HL-60 (cell line): Measurements from ENCODE around the gene SLC38A10.
A peak's percentile ranks its signal among the peaks of the same experiment; 100 is the strongest.

Source experiments
- DNase-seq, 2 experiments: peaks; one replicate each; pipeline ENCODE4 v3.0.0-alpha.2; 2010 to 2020; ENCODE audit warnings: low read depth in 1 of 2, low spot score in 1 of 2
- H3K27ac ChIP-seq: fragments of 250-450 bp; sonication (Bioruptor Pico); replicated peaks from 2 replicates; pipeline ENCODE4 v1.5.1; 2020; ENCODE audit warnings: mild to moderate bottlenecking, moderate library complexity
- H3K27me3 ChIP-seq: fragments of 250-450 bp; sonication (Bioruptor Pico); 2 replicates; pipeline ENCODE4 v1.5.1; 2021; ENCODE audit warnings: mild to moderate bottlenecking, moderate library complexity; ENCODE audit not compliant: insufficient read depth, poor library complexity, severe bottlenecking
- H3K4me3 ChIP-seq: replicated peaks from 2 replicates; pipeline ENCODE4 v1.5.1; 2011; ENCODE audit warnings: mild to moderate bottlenecking, control low read depth, low read length; ENCODE audit not compliant: insufficient read depth
- CTCF ChIP-seq: IDR thresholded peaks from one replicate; pipeline ENCODE4 v1.5.1; 2011; ENCODE audit warnings: low read length, control low read depth, inconsistent platforms; ENCODE audit not compliant: insufficient read depth
- GABPA ChIP-seq: IDR thresholded peaks from 2 replicates; pipeline ENCODE4 v1.6.1; 2012; ENCODE audit warnings: low read depth
- POLR2AphosphoS5 ChIP-seq: IDR thresholded peaks from 2 replicates; pipeline ENCODE4 v1.6.1; 2012; ENCODE audit warnings: low read depth
- SPI1 ChIP-seq: IDR thresholded peaks from 2 replicates; pipeline ENCODE4 v1.6.1; 2012; ENCODE audit warnings: low read depth, mild to moderate bottlenecking, borderline replicate concordance
- TF ChIP-seq, protein P1 (sequence below): IDR thresholded peaks from 2 replicates; pipeline ENCODE4 v1.6.1; 2012; ENCODE audit warnings: low read depth; ENCODE audit not compliant: insufficient replicate concordance

The SLC38A10 gene

GRCh38 chr17:81325714-81326358, 30.7 kb upstream of the SLC38A10 start:
- no peak overlapping the region for H3K4me3 ChIP-seq
- TF ChIP-seq SPI1 (no peak), GABPA (no peak), CTCF (no peak), POLR2AphosphoS5 (no peak)
- TF ChIP-seq, protein P1, sequence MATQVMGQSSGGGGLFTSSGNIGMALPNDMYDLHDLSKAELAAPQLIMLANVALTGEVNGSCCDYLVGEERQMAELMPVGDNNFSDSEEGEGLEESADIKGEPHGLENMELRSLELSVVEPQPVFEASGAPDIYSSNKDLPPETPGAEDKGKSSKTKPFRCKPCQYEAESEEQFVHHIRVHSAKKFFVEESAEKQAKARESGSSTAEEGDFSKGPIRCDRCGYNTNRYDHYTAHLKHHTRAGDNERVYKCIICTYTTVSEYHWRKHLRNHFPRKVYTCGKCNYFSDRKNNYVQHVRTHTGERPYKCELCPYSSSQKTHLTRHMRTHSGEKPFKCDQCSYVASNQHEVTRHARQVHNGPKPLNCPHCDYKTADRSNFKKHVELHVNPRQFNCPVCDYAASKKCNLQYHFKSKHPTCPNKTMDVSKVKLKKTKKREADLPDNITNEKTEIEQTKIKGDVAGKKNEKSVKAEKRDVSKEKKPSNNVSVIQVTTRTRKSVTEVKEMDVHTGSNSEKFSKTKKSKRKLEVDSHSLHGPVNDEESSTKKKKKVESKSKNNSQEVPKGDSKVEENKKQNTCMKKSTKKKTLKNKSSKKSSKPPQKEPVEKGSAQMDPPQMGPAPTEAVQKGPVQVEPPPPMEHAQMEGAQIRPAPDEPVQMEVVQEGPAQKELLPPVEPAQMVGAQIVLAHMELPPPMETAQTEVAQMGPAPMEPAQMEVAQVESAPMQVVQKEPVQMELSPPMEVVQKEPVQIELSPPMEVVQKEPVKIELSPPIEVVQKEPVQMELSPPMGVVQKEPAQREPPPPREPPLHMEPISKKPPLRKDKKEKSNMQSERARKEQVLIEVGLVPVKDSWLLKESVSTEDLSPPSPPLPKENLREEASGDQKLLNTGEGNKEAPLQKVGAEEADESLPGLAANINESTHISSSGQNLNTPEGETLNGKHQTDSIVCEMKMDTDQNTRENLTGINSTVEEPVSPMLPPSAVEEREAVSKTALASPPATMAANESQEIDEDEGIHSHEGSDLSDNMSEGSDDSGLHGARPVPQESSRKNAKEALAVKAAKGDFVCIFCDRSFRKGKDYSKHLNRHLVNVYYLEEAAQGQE: no peak
- no peak for DNase-seq
- H3K27ac ChIP-seq: peak overlapping the region; percentile 87
- H3K27me3 ChIP-seq: no peaks in the 10 kb centered on the region

DNA sequence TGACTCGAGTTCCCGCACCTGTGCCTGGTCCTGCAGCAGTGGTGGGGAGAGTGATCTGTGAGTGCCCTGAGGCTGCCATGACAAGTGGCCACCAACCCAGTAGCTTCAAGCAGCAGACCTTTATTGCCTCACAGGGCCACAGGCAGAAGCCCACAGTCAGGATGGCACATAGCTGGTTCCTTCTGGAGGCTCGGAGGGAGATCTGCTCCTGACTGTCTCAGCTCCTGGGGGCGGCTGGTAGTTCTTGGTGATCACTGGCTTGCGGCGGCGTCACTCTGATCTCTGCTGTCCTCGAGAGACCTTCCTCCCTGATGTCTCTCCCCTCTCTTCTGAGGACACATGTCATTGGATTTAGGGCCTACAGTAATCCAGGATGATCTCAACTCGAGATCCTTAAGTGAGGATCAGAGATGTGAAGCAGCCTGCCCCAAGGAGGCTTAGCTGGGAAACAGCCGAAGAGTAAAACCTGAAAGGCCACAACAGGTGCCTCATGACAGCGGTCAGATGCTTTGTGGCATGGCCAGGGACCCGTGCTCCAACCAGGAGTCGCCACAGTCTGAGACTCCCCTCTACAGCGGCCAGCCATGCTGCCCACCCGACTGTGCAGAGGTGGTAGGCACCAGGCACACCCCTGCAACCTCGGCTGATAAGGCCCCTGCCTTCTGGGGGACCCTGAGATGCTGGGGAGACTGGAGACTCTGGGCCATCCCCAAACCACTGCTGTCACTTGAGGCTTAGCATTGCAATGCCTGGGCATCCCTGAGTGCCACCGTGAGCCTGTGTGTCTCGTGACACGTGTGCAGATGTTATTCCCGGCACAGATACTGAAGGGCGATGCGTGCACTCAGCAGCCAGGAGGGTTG, 30.0 kb upstream of the SLC38A10 start:
- no peak for DNase-seq

More for the DNA sequence above, 30.0 kb upstream of the SLC38A10 start:
- H3K4me3 ChIP-seq: no peak overlapping the region
- H3K27ac ChIP-seq: peak overlapping the region; percentile 87
- no peaks in the 10 kb centered on the region for H3K27me3 ChIP-seq
- TF ChIP-seq, protein P1: no peak
- TF ChIP-seq CTCF: no peak
- TF ChIP-seq GABPA: no peak
- TF ChIP-seq POLR2AphosphoS5: no peak
- TF ChIP-seq SPI1: no peak
